CD4-positive, alpha-beta T cell (primary cell): Measurements from ENCODE around the gene NTN4. TPM values are rescaled to one million over a fixed set of nuclear protein-coding genes. Genes with fewer than 3 reads are reported as not detected.

Experiments used
- ATAC-seq: fragments of 200-7000 bp; cut with Tn5 transposase; one replicate; pipeline ENCODE4 v1.10.0; 2022; ENCODE audit warnings: mild to moderate bottlenecking; ENCODE audit not compliant: poor library complexity
- CTCF ChIA-PET: fragments of 350-600 bp; sonication (Branson Sonifier 250); formaldehyde crosslinking; loops from one replicate; lab custom pipeline; 2021; ENCODE audit warnings: antibody characterized with exemption, inconsistent platforms; lab: Charles Lee
- POLR2A ChIA-PET: fragments of 350-600 bp; sonication (Branson Sonifier 250); formaldehyde crosslinking; loops from one replicate; lab custom pipeline; 2021; ENCODE audit warnings: antibody characterized with exemption, inconsistent platforms; lab: Charles Lee
- DNase-seq, 14 experiments: peaks; one replicate each; pipeline ENCODE4 v3.0.0-alpha.2; 2013 to 2020; ENCODE audit warnings: mixed read lengths in 2 of 14
- H3K27ac ChIP-seq, 2 donors: one replicate each; pipeline versions ENCODE4 v1.5.1 to v1.7.0; 2013; ENCODE audit warnings: low read length in 2 of 2, low read depth in 1 of 2, mild to moderate bottlenecking in 1 of 2
- H3K27me3 ChIP-seq, 2 experiments: 1 replicate in 1 of 2; 2 replicates in 1 of 2; pipeline versions ENCODE4 v1.6.1 to v1.7.0; 2013; ENCODE audit warnings: low read length in 2 of 2, control low read depth in 1 of 2, mild to moderate bottlenecking in 1 of 2, moderate library complexity in 1 of 2; ENCODE audit not compliant: insufficient read depth in 2 of 2, control insufficient read depth in 1 of 2
- H3K36me3 ChIP-seq: one replicate; pipeline ENCODE4 v1.6.1; 2013; ENCODE audit warnings: low read length, control low read depth; ENCODE audit not compliant: insufficient read depth
- H3K4me1 ChIP-seq: one replicate; pipeline ENCODE4 v1.6.1; 2013; ENCODE audit warnings: low read length, control low read depth; ENCODE audit not compliant: insufficient read depth
- H3K4me3 ChIP-seq: one replicate; pipeline ENCODE4 v1.5.1; 2013; ENCODE audit warnings: mild to moderate bottlenecking, low read length, moderate library complexity
- H3K9me3 ChIP-seq, 2 experiments: 1 replicate in 1 of 2; 2 replicates in 1 of 2; pipeline versions ENCODE4 v1.6.1 to v1.7.0; 2013; ENCODE audit warnings: low read length in 2 of 2, mild to moderate bottlenecking in 2 of 2, control low read depth in 1 of 2, moderate library complexity in 1 of 2; ENCODE audit not compliant: control insufficient read depth in 1 of 2, insufficient read depth in 1 of 2
- H3K27ac Mint-ChIP-seq: one replicate; pipeline ENCODE4 v1.8.0; 2020; ENCODE audit warnings: mixed read lengths
- H3K27me3 Mint-ChIP-seq: one replicate; pipeline ENCODE4 v1.8.0; 2021; ENCODE audit warnings: mixed read lengths
- H3K36me3 Mint-ChIP-seq: one replicate; pipeline ENCODE4 v1.8.0; 2021; ENCODE audit warnings: low read depth, mixed read lengths
- H3K4me1 Mint-ChIP-seq: one replicate; pipeline ENCODE4 v1.8.0; 2021; ENCODE audit warnings: low read depth, mixed read lengths
- H3K4me3 Mint-ChIP-seq: one replicate; pipeline ENCODE4 v1.8.0; 2020; ENCODE audit warnings: mild to moderate bottlenecking, mixed read lengths
- H3K9me3 Mint-ChIP-seq: one replicate; pipeline ENCODE4 v1.8.0; 2020; ENCODE audit warnings: mixed read lengths
- CTCF ChIP-seq: fragments of 200-600 bp; IDR thresholded peaks from one replicate; pipeline ENCODE4 v1.8.0; 2022; ENCODE audit warnings: antibody characterized with exemption, mild to moderate bottlenecking
- intact Hi-C, 2 experiments: fragments of 100-400 bp; cut with DNase I in 1 of 2; cut with micrococcal nuclease in 1 of 2; formaldehyde crosslinking; loops; one replicate each; pipeline versions ENCODE4 v1.15.1 to v1.9.0; 2023 to 2025; cut with DNase I, micrococcal nuclease
- total RNA-seq, 174 experiments: library from RNA in 2 of 174; stranded (reverse) in 2 of 174; gene quantifications; one replicate each; pipeline ENCODE4 v1.2.3 and lab custom pipeline; 2021 to 2026

NTN4 gene
- total RNA-seq, 2 experiments from 2014 or later, result 0.47 to 0.71 TPM

- POLR2A ChIA-PET, result no interaction called here
Measured at GRCh38 chr12:95633049-95633731, 157.4 kb downstream of the NTN4 start.

GRCh38 chr12:95630496-95630895 is 160.1 kb downstream of the NTN4 start:
- H3K27ac ChIP-seq, result no peak overlapping the region
- ChIA-PET CTCF (interaction anchor here (1.1 kb wide), 1 partner anchor 42 kb away, joined by 4 read pairs; no protein-coding TSS in a partner anchor), POLR2A (no interaction called here)
- no peak overlapping the region for H3K4me3 ChIP-seq
- intact Hi-C loops, result no loop called here
- H3K36me3 Mint-ChIP-seq, result no peaks in the 10 kb centered on the region
- H3K27ac Mint-ChIP-seq, result no peak overlapping the region
- no peaks in the 10 kb centered on the region for H3K36me3 ChIP-seq
- DNase-seq (no peak), ATAC-seq (no peak)
- no peak overlapping the region for H3K4me3 Mint-ChIP-seq
- H3K4me1 ChIP-seq, result no peaks in the 10 kb centered on the region
- H3K27me3 Mint-ChIP-seq, result no peaks in the 10 kb centered on the region
- no peak for TF ChIP-seq CTCF
- no peaks in the 10 kb centered on the region for H3K9me3 Mint-ChIP-seq
- no peaks in the 10 kb centered on the region for H3K4me1 Mint-ChIP-seq
- H3K9me3 ChIP-seq, result no peaks in the 10 kb centered on the region
- H3K27me3 ChIP-seq, result no peaks in the 10 kb centered on the region

More at GRCh38 chr12:95633049-95633731, 157.4 kb downstream of the NTN4 start:
- H3K4me1 Mint-ChIP-seq, result no peaks in the 10 kb centered on the region
- Histone ChIP-seq H3K27ac (no peak overlapping the region), H3K36me3 (no peaks in the 10 kb centered on the region), H3K9me3 (no peaks in the 10 kb centered on the region), H3K4me3 (no peak overlapping the region), H3K4me1 (no peaks in the 10 kb centered on the region), H3K27me3 (no peaks in the 10 kb centered on the region)
- H3K27me3 Mint-ChIP-seq, result no peaks in the 10 kb centered on the region
- H3K4me3 Mint-ChIP-seq, result no peak overlapping the region
- H3K27ac Mint-ChIP-seq, result no peak overlapping the region
- no peaks in the 10 kb centered on the region for H3K9me3 Mint-ChIP-seq
- intact Hi-C loops, result no loop called here
- DNase-seq (peak in 1 of 14 experiments; percentile 35), ATAC-seq (no peak)
- CTCF ChIA-PET, result no interaction called here
- no peaks in the 10 kb centered on the region for H3K36me3 Mint-ChIP-seq
- TF ChIP-seq CTCF, result no peak

- H3K27ac Mint-ChIP-seq, result no peak overlapping the region
- intact Hi-C loops, result no loop called here
- Histone ChIP-seq H3K4me3 (no peak overlapping the region), H3K27me3 (no peaks in the 10 kb centered on the region), H3K36me3 (no peaks in the 10 kb centered on the region), H3K4me1 (no peaks in the 10 kb centered on the region), H3K9me3 (no peaks in the 10 kb centered on the region), H3K27ac (no peak overlapping the region)
- H3K9me3 Mint-ChIP-seq, result no peaks in the 10 kb centered on the region
- H3K4me1 Mint-ChIP-seq, result no peaks in the 10 kb centered on the region
- H3K36me3 Mint-ChIP-seq, result no peaks in the 10 kb centered on the region
- ChIA-PET CTCF (no interaction called here), POLR2A (no interaction called here)
- DNase-seq, result no peak
- H3K4me3 Mint-ChIP-seq, result no peak overlapping the region
- peaks cover 8% of the 10 kb centered on the region for H3K27me3 Mint-ChIP-seq
- no peak for ATAC-seq
- TF ChIP-seq CTCF, result no peak
Measured at GRCh38 chr12:95629392-95629791, 161.2 kb downstream of the NTN4 start.
